GM21528 (cell line): ENCODE data around the gene ZFP42.
"Not testable (repeated sequence)": the region's sequence is repeated elsewhere in the genome, so short reads cannot be mapped to it uniquely, and the experiment has no call there.

Experiments used
- ATAC-seq: cut with Tn5 transposase; IDR thresholded peaks from one replicate; pipeline ENCODE4 v1.9.1; 2021; ENCODE audit warnings: mild to moderate bottlenecking, moderate library complexity; ENCODE audit not compliant: unreplicated experiment, low FRiP score

Gene ZFP42

GRCh38 chr4:187995322-187996207, at the start of gene ZFP42:
Gene ZFP42, plus strand, starts transcription at chr4:187995771. Its CDS starts 7,037 bp downstream, at chr4:188002808.
- no peak for ATAC-seq

- ATAC-seq = no peak
These were observed 34.4 kb upstream of the ZFP42 start for GRCh38 chr4:187961171-187961570.

GRCh38 chr4:187961961-187962360, 33.6 kb upstream of the ZFP42 start:
- no peak for ATAC-seq

- no peak for ATAC-seq
These were observed 32.6 kb upstream of the ZFP42 start for GRCh38 chr4:187962926-187963325.

- no peak for ATAC-seq
These were observed 29.8 kb upstream of the ZFP42 start for GRCh38 chr4:187965726-187966125.

GRCh38 chr4:187972135-187972534, 23.4 kb upstream of the ZFP42 start:
- ATAC-seq = no peak

DNA sequence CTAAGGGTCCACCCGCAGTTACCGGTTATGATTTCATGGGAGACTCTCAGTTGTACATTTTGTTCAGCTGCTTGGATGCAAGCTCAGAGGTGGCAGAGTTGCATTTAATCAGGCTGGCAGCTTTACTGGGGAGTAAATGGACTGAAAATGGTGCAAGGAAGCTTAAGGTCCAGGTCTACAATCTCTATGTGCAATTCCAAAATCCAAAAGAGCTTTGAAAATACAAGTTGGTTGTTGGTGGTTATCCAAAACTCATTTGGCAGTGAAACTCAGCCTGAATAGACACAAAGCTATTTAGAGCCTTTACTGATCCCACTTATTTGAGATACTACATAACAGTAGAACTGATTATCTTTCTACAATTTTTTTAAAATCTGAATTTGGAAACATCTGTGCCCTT, 11.8 kb upstream of the ZFP42 start:
- ATAC-seq = no peak

DNA sequence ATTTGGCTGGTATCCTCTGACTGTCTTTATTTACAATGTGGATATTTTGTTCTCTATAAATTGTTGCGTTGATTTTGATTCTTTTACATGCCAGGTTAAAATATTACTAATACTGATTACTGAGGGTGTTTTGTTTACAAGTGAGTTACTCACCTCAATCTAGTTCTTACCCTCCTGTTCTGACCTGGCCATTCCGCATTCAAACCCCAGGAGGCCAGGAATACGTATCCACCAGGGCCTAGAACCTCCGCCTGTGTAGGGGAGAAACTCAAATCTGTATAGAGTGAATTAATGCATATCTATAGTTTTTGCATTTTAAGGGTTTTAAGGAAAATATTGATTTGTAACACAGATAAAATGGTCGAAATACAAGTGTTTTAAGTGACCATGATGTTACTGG, 2.6 kb upstream of the ZFP42 start:
- ATAC-seq = no peak

DNA sequence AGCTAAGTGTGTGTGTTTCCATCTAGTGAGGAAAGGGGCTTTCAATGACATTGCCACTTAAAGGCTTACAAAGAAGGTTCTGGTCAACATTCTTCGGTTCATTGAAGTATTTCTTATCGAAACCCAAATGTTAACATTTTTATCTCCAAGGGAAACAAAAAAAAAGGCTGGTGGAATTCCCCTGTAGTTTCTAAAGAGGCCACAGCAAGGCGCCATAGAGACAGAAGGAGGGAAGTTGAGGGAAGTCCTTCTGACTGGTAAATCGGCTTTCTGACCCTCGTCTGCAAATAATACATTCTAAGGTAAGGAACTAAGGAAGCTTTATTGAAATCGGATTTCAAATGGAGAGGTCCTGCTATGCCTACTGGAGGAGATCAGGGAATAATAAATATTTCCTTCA, 1.7 kb upstream of the ZFP42 start:
- no peak for ATAC-seq

GRCh38 chr4:187996502-187997177, 1.1 kb downstream of the ZFP42 start:
- ATAC-seq = no peak

DNA sequence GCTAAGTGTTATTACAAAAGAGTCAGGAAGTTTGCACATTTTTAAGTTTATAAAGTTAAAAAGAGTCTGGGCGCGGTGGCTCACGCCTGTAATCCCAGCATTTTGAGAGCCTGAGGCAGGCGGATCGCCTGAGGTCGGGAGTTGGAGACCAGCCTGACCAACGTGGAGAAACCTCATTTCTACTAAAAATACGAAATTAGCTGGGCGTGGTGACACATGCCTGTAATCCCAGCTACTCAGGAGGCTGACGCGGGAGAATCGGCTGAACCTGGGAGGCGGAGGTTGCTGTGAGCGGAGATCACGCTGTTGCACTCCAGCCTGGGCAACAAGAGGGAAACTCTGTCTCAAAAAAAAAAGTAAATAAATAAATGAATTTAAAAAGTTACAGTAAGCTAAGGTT, 2.4 kb downstream of the ZFP42 start:
- not testable (repeated sequence) for ATAC-seq

DNA sequence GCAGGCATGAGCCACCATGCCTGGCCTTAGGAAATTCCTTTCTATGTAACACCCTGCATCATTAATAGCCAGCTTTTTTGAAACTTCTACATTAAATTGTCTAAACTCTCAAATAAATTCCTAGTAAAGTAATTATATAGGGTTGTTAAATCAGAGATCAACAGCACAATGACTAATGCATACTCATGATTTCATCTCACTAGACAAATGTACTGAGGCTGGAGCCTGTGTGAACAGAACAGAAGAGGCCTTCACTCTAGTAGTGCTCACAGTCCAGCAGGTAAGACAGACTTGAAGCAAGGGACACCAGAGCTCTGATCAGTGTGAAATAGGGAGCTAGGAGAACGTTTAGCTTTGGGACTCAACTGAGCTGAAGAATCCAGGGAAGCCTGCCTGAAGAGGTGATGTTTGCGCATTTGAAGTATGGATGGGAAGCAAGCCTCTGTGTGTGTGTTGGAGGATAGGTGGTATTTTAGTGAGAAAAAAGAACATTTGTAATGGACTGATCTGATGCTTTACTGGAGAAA, 3.9 kb downstream of the ZFP42 start:
- ATAC-seq = no peak

DNA sequence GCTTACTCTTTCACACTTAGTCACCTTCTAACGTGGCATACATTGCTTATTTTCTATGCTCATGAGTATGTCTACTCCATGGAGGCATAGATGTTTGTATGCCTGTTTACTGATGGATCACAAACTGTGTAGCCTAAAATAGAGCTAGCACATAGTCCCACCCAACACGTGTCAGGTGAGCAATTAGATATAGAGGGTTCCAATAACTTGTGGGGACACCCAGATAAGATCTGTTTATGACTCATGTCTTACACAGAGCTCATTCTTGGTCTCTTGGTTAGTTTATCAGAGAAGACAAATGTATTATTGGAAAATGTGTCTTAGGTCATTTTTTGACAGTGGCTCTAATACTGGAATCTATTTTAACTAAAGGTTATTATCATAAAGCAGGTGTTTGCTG, 6.8 kb downstream of the ZFP42 start:
- ATAC-seq = no peak

- ATAC-seq = no peak
These were observed 7.2 kb downstream of the ZFP42 start for GRCh38 chr4:188002751-188003150.

DNA sequence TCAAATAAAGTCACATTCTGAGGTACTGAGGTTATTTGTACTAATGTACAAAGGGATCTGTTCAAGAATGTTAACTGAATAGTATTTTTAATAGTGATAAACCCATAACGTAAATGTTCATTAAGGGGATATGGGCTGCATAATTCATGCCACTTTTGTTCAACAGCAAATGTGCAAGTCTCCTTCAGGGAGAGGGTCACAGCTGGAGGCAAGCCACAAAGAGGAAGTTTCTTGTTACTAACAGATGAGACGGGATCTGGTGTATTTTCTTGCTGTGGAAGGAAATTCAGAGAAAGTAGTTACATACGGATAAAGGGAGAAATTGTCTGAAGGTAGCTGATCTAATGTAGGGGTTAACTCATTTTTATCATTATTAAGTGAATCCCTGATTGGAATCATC, 10.0 kb downstream of the ZFP42 start:
- ATAC-seq = no peak

DNA sequence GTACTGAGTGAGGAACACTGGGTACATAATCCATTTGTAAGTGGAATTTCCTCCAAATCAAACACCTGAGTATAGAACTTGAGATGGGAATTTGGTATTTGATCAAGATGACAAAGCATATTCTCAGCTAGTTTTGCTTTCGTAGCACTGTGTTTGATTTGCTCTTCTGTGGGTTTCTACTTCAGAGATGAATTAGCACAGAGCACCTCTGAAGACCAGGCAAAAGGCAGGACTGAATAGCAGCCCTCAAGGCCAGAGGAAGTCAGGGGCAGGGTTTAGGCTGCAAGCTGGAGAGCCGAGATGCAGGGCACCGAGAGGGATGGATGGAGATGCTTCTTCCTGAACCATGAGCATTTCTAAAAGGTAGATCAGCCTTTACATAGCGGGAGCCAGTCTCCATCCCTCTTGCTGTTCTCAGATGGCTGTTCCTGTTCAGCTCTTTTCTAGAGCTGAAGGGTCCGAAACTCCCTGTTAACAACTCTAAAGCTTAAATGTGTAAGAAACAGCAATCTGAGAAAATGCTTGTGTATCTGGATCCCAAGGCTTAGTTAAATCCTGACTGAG, 10.8 kb downstream of the ZFP42 start:
- no peak for ATAC-seq

GRCh38 chr4:188008377-188008776, 12.8 kb downstream of the ZFP42 start:
- no peak for ATAC-seq

GRCh38 chr4:188012426-188012945, 16.9 kb downstream of the ZFP42 start:
- no peak for ATAC-seq

- ATAC-seq = no peak
These were observed 19.7 kb downstream of the ZFP42 start for GRCh38 chr4:188015025-188015940.

GRCh38 chr4:188016754-188017153, 21.2 kb downstream of the ZFP42 start:
- ATAC-seq = no peak
